ENCODE measurements around the gene AVL9. TPM values are rescaled to one million over a fixed set of nuclear protein-coding genes. Genes with fewer than 3 reads are reported as not detected.

Gene AVL9
- total RNA-seq, 1 experiment from 2014 or later, result 36.1 TPM

DNA sequence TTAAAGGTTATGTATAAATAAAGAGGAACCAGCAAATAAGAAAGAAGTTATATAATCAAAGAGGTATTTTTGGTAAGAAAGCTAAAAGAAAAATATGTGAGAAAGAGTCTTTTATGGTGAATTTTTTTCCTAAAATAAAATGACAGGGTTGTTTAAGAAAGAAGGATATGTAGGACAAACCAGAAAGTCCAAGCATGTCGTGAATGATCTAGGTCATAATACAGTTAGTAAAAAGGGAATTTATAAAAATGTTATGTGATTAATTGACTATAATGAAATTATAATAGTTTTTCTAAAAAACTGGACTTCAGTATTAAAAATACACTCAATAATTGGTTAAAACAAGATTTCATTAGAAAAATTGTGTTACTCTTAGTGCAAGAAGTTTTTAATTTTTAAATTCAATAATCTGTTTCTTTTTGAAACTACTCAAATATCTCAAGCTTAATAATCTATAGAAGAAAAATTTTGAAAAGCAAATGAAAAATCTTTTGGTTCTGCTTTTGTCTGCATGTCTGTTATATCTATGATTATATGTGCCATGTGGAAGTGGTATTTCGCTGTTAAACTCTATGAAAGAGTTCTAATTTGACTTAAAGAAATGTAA lies 23.3 kb downstream of the AVL9 start:
- Histone ChIP-seq H3K27me3 (replicated peaks; ENCODE audit: insufficient read depth, low read depth, low read length, poor library complexity) (no peaks in the 10 kb centered on the region), H3K4me3 (ENCODE audit: low read depth, low read length, poor library complexity, severe bottlenecking) (no peak overlapping the region), H3K9me3 (ENCODE audit: low read depth, low read length, poor library complexity, severe bottlenecking) (peaks cover 41% of the 10 kb centered on the region), H3K27ac (ENCODE audit: low read depth, low read length, poor library complexity, severe bottlenecking) (no peak overlapping the region), H3K4me1 (ENCODE audit: insufficient read depth, low read length, poor library complexity, severe bottlenecking) (no peaks in the 10 kb centered on the region), H3K36me3 (ENCODE audit: insufficient read depth, low read length, poor library complexity, severe bottlenecking) (peaks cover 6% of the 10 kb centered on the region)
- no TSS peak for BruUV-seq (replicated peaks)
- intact Hi-C loops (cut with micrococcal nuclease; ENCODE audit: unreplicated experiment), result no loop called here
- POLR2A ChIA-PET (ENCODE audit: low non-redundant PET), result no interaction called here
- peak; percentile 52 for DNase-seq (ENCODE audit: low spot score)
- CTCF ChIA-PET, result no interaction called here
- TF ChIP-seq, protein P1, sequence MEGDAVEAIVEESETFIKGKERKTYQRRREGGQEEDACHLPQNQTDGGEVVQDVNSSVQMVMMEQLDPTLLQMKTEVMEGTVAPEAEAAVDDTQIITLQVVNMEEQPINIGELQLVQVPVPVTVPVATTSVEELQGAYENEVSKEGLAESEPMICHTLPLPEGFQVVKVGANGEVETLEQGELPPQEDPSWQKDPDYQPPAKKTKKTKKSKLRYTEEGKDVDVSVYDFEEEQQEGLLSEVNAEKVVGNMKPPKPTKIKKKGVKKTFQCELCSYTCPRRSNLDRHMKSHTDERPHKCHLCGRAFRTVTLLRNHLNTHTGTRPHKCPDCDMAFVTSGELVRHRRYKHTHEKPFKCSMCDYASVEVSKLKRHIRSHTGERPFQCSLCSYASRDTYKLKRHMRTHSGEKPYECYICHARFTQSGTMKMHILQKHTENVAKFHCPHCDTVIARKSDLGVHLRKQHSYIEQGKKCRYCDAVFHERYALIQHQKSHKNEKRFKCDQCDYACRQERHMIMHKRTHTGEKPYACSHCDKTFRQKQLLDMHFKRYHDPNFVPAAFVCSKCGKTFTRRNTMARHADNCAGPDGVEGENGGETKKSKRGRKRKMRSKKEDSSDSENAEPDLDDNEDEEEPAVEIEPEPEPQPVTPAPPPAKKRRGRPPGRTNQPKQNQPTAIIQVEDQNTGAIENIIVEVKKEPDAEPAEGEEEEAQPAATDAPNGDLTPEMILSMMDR (conservative IDR thresholded peaks at IDR 0.05; ENCODE audit: low read depth, low read length), result no peak
- no peak for TF ChIP-seq EZH2 (IDR thresholded peaks at IDR 0.05; ENCODE audit: borderline replicate concordance, low read depth, low read length, poor library complexity, severe bottlenecking)

GRCh38 chr7:32519763-32520162 lies 24.5 kb downstream of the AVL9 start:
- ChIA-PET CTCF (no interaction called here), POLR2A (ENCODE audit: low non-redundant PET) (no interaction called here)
- H3K4me3 ChIP-seq (ENCODE audit: low read depth, low read length, poor library complexity, severe bottlenecking), result no peak overlapping the region
- no peak for DNase-seq (ENCODE audit: low spot score)
- intact Hi-C loops (cut with micrococcal nuclease; ENCODE audit: unreplicated experiment), result no loop called here
- no peaks in the 10 kb centered on the region for H3K4me1 ChIP-seq (ENCODE audit: insufficient read depth, low read length, poor library complexity, severe bottlenecking)
- no TSS peak for BruUV-seq (replicated peaks)
- peaks cover 41% of the 10 kb centered on the region for H3K9me3 ChIP-seq (ENCODE audit: low read depth, low read length, poor library complexity, severe bottlenecking)
- H3K27me3 ChIP-seq (replicated peaks; ENCODE audit: insufficient read depth, low read depth, low read length, poor library complexity), result no peaks in the 10 kb centered on the region
- no peak overlapping the region for H3K27ac ChIP-seq (ENCODE audit: low read depth, low read length, poor library complexity, severe bottlenecking)
- TF ChIP-seq, protein P1 (conservative IDR thresholded peaks at IDR 0.05; ENCODE audit: low read depth, low read length), result no peak
- TF ChIP-seq EZH2 (IDR thresholded peaks at IDR 0.05; ENCODE audit: borderline replicate concordance, low read depth, low read length, poor library complexity, severe bottlenecking), result no peak
- H3K36me3 ChIP-seq (ENCODE audit: insufficient read depth, low read length, poor library complexity, severe bottlenecking), result peaks cover 6% of the 10 kb centered on the region

DNA sequence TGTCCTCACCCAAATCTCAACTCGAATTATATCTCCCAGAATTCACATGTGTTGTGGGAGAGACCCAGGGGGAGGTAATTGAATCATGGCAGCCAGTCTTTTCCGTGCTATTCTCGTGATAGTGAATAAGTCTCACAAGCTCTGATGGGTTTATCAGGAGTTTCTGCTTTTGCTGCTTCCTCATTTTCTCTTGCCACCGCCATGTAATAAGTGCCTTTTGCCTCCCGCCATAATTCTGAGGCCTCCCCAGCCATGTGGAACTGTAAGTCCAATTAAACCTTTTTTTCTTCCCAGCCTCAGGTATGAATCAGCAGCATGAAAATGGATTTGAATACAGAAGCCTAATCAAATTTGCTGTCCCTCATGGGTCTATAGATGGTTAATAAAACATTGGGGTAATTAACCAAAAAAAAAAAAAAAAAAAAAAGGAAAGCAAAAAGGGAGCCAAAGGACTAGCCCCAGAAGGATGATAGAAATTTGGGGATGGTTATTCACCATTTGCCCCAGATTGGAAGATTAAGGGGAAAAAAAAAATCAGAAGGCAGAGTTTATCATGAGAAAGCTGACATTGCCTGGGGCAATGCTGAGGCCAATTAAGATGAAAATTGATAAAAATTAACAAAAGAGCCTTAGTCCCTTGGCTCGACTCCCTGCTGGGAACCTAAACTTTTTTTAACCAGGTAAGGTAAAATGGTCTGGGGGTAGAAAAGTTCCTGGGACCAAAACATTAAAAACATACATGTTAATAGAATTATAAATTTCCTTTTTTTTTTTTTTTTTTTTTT lies 27.6 kb downstream of the AVL9 start:
- TF ChIP-seq, protein P1 (conservative IDR thresholded peaks at IDR 0.05; ENCODE audit: low read depth, low read length), result no peak
- TF ChIP-seq EZH2 (IDR thresholded peaks at IDR 0.05; ENCODE audit: borderline replicate concordance, low read depth, low read length, poor library complexity, severe bottlenecking), result no peak
- no TSS peak for BruUV-seq (replicated peaks)
- H3K9me3 ChIP-seq (ENCODE audit: low read depth, low read length, poor library complexity, severe bottlenecking), result peaks cover 35% of the 10 kb centered on the region
- DNase-seq (ENCODE audit: low spot score), result no peak
- intact Hi-C loops (cut with micrococcal nuclease; ENCODE audit: unreplicated experiment), result no loop called here
- no peaks in the 10 kb centered on the region for H3K4me1 ChIP-seq (ENCODE audit: insufficient read depth, low read length, poor library complexity, severe bottlenecking)
- ChIA-PET POLR2A (ENCODE audit: low non-redundant PET) (no interaction called here), CTCF (no interaction called here)
- H3K36me3 ChIP-seq (ENCODE audit: insufficient read depth, low read length, poor library complexity, severe bottlenecking), result peaks cover 6% of the 10 kb centered on the region
- H3K27me3 ChIP-seq (replicated peaks; ENCODE audit: insufficient read depth, low read depth, low read length, poor library complexity), result no peaks in the 10 kb centered on the region
- H3K4me3 ChIP-seq (ENCODE audit: low read depth, low read length, poor library complexity, severe bottlenecking), result no peak overlapping the region
- no peak overlapping the region for H3K27ac ChIP-seq (ENCODE audit: low read depth, low read length, poor library complexity, severe bottlenecking)
